Stimulated activated CD4-positive, alpha-beta T cell treated with anti-CD3 and anti-CD28 coated beads, Interleukin-1b, Interleukin-23, amount 100 ng/mL, for 24 hours (primary cell): ENCODE data around the gene TTC28.

Experiments
- DNase-seq, 4 experiments: peaks; one replicate each; pipeline ENCODE4 v3.0.0-alpha.2; 2020; ENCODE audit warnings: low read depth in 4 of 4, low spot score in 1 of 4

TTC28 gene

DNA sequence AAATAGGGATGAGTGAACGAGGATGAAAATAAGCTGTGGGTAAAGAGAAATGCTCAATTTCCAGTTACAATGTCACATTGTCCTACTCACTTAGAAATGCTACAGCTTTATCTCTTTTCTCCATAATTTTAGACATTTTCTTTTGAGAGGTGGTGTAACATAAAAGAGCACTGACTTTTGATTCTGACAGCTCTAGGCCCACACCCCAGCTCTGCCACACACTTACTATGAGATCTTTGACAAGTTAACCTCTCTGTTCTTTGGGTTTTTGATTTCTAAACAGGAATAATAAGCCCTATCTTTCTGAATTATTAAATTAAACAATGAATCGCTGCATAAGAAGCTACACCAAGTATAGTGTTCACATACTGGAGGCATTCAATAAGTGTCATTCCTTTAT lies 532.2 kb downstream of the TTC28 start:
- DNase-seq, result no peak

DNA sequence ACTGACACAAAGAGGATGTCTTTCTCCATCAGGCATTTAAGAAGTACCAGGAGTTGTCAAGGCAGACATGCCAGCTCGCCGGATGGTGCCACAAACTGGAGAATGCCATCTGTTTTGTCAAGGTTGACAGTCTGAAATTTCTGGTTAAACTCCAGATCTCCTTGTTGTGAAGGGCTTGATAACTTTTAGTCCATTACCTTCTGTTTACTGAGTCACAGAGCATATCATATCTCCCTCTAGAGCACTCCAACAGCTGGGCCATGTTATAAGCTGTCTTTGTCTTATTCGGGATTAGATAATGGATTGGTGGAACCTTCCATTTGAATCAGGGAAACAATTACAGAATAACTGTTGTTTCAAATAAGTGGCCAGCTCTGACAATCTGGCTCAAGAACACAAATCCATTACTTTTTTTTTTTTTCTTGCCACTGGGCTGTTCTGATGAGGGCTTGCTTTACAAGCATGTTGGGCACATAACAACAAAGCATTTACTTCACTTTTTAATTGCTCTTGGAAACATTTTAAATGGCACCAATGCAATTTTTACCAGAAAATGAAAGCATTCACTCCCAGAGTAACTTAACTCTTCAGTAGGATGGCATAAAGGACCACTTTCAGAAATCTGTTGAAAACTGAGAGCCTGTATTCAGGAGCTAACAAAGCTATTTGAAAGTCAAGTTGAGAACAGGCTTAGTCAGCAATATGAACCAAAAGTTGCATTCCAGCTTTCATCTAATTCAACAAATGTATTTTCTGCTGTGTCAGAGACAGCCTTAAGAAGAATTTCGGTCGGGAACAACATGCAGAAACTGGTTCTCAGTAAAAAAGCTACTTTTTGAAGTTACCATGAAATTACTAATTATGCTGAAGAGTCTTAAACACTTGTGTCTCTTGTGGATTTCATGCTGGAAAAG lies 533.0 kb downstream of the TTC28 start:
- no peak for DNase-seq

DNA sequence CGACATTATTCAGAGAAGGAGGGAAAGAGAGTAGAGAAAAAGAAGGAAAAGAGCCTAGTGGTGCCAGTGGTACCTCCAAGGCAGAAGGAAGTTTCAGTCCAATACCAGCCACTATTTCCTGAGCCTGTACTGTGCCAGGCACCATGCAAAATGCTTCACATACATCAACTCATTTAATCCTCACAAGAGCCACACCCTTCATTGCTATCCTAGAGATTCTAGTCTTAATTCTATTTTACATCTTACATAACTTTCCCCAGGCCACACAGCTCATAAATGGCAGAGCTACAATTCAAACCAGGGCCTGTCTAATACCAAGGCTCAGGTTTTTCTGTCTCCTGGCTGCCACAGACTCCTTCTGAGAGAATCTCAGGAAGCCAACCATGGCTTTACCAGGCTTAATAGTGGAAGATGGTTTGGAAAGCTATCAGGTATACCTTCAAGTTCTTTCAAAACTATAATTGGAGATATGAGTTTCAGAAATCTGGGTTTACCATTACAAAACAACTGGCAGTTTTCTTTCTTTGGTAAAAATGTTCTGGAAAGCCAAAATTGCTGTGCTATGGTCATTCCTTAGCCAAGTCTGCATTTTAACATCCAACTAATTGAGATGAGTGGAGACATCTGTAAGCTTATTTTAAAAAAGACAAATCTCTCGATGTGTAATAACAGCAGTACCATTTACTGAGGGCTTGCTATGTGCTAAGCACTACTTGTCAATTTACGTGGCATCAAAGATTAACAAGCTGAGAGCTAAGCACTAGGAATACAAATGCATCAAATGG lies 535.5 kb downstream of the TTC28 start:
- no peak for DNase-seq

DNA sequence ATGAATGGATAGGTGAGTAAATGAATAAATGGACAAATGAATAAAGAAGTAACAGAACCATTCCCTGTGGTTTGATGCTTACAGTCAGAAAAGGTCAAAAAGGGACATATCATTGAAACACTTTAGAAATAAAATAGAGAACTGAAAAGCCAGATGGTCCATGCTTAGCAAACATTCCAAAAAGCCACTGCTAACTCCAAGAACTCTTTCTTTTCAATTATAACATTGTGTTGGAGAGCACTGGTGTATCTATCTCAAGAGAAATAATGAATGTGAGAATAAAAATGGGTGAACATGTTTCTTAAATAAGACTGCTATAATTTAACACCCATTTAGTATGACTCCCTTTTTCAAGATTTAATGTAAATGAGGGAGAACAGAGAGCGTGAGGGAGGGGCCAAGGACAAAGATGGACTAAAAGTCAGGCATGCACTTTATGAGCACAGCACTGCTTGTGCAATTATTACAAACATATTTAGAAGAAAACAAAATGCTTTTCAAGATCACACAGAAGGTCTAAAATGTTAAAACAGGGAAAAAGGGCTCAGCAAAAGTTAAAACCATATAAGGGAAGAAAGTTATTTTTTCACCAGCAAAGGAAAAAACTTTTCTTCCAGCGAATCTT lies 536.3 kb downstream of the TTC28 start:
- no peak for DNase-seq

DNA sequence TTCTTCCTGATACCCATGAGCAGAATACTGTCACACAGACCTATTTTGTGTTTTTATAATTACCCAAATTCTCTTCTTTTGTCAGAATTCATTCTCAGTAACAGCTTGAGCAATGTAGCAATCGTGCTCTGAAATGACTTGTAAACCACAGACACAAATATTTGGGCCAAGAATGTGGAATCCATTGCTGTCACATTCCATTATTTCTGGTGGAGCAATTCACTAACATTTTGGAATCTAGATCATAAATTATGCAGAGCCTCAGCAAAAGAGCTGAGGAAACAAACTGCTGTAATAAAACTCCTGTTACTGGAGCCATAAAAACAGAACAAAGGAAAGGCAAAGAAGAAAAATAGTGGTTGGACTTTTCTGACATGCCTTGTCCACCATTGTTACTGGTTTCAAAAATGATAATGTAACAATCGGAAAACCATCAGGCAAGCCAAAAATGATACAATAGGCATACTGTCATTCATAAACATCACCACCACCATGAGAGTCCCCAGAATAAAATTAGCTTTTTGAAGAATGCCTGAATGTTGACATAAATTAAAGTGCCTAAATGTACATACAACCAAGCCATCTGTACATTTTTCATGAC lies 537.2 kb downstream of the TTC28 start:
- no peak for DNase-seq

DNA sequence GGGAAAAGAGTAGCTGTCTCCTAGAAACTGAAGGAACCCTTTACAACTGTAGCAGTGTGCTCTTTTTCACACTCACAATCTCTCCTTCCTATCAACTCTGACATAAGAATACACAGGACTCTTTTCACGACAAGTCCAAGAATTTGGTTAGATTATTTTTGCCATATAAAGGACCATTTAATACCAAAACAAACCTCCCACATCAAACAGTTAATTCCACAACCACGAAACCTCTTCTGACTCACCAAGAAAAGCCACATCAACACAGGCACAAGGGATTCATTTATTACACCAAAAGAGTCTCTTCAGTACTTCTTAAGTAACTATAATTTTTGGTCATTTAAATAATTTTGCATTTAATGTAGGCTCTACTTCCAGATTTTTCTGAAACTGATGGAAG lies 538.0 kb downstream of the TTC28 start:
- DNase-seq, result no peak

DNA sequence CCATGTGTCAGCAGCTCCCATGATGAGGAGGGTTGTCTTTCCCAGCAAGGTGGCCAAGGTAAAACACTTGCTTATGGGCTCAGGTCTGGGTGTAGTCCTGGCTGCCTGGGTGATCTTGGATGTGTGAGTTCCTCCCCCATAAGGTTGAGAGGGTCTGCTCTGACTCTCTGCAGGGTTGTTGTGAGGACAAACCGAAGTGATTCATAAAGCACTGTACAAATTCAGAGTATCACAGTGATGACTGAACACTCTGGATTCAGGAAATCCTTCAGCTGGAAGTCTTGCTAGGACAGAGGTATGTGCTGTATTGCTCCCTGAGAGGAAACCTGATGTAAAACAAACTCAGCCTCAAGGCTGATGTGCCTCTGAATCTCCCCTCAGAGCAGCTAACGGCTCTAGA lies 539.7 kb downstream of the TTC28 start:
- DNase-seq, result no peak

DNA sequence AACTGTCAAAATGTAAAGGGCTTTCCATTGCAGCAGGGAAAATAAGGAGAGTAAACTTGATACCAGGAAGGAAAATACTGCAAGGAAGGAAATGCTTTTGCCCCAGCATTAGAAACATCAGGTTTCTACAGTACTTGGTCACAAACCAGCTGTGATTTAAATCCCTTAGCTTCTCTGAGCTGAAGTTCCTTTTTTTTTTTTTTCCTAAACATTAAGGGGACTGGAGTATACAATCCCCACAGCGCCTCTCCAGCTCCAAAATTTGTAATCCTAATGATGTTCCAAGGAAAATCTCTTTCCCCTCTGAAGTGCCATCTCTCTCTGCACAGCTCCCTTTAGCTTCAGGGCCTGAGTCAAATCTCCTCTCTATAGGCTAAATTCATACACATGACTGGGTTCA lies 540.1 kb downstream of the TTC28 start:
- no peak for DNase-seq

DNA sequence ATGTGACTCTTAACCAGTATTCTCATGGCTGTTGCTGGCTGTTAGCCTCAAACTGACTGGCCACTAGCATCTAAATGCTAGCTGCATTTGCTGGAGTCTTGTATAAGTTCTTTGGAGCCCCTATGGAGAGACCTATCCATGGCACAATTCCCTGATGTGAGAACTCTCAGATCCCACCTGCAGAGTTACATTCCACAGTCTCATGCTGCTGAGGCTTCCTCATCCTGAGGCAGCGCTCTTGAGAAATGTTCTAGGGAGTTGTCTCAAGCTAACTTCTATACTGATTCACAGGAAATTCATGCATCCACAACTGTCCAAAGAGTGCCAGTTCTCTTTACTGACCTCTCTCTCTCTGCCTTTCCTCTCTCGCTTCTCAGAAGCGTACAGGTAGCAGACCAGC lies 542.6 kb downstream of the TTC28 start:
- DNase-seq, result no peak

DNA sequence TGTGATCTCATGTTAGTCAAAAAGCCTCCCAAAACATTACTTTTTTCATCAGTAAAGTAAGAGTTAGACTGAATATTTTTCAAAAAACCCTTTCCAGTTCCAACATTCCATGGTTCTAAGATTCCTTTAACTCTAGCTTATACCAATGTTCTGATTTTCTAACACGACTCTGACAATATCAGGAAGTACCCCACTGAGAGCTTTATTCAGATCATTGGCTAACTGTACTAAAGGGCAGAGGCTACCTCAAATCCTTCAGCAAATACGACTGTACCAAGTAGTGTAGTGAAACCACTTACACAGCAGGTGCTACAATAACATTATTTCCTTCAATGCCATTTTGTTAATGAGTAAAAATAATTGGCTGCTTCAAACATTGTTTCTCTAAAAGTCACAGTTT lies 547.2 kb downstream of the TTC28 start:
- DNase-seq, result no peak

DNA sequence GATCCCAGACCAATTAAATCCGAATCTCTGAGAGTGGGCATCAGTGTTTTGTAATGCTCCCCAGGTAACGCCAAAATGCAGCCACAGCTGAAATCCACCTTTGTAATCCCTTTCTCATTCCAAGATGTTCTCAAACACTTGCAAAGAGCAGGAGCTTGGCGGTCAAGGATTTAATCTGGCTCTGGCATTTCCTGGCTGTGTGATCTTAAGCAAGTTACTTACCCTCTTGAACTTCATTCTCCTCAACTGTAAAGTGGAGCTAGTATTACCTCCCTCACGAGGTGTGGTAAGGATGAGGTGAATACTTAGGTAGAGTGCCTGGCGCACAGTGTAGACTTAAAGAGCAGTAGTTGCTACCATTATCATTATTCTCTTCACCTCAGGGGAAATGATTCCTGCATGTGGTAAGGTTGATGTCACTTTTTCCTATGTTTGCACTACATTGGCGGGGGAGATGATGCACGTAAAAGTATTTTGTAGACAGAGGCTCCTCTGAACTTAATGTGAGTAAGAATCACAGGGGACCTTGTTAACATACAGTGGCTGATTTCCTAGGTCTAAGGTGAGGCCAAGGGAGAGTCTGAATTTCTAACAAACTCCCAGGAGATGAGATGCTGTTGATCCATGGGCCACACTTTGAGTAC lies 550.2 kb downstream of the TTC28 start:
- DNase-seq, result no peak

DNA sequence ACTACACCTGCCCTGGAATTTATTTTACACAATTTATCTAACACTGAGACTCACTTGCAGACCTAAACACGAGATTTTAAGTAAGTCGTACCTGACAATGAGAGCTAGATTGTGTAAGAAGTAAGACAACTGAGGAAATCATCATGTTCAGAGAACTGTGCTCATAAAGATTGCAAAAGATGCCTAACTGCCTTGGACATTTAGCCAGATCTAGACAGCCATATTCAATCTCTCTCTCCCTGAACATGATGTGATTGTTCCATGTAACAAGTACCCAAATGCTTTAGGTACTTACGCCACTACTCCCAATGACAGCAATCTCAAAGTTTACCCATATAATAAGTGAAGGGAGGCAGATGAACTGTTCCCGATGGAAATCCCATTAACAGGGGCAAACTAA lies 550.8 kb downstream of the TTC28 start:
- no peak for DNase-seq

DNA sequence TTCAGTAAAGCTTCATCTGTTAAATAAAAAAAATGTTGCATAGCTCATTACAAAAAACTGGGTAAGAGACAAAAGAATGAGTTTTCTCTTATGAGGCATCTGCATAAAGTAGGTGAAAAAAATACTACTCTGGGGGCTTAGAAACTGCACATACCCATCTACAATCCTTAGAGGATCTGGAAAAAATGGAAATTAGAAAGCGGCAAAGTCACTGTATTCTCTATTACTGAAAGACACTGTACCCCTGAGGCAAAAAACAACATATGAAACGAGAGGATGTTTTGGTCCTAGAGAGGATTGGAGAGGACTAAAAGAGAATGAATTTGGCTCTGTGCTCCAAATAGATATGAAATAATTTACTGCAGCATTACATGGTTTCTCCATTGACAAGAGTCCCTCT lies 553.8 kb downstream of the TTC28 start:
- DNase-seq, result no peak

DNA sequence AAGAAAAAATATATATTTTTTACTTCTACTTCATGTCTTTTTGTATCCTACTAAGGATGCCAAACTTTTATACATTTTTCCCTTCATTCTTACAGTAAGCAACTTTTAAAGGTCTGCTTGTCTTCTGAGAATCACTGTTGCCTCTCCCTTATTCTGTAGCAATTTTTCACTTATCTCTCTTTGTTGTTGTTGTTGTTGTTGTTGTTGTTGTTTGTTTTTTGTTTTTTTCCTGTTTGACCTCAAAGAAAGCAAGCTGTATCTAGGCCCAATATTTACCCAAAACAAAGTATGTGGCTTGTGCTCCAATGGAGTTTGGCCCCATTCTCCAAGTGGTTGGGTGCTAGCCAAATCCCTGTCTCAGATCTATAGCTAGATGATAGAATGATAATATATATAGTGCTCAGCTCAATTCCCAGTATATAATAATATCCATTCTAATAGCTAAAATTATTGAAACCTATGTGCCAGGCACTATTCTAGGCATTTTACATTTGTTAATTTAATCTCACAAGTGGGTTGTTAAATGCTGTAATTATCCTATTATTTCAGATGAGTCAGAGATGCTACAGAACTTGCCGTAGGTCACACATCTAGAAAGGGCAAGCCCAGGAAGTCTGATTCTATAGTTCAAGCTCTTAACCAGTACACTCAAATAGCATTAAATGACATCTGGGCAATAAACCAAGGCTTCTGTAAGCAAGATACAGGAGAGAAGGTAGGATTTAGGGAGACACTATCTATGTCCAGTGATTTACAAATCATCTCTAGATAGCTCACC lies 555.5 kb downstream of the TTC28 start:
- DNase-seq, result no peak

DNA sequence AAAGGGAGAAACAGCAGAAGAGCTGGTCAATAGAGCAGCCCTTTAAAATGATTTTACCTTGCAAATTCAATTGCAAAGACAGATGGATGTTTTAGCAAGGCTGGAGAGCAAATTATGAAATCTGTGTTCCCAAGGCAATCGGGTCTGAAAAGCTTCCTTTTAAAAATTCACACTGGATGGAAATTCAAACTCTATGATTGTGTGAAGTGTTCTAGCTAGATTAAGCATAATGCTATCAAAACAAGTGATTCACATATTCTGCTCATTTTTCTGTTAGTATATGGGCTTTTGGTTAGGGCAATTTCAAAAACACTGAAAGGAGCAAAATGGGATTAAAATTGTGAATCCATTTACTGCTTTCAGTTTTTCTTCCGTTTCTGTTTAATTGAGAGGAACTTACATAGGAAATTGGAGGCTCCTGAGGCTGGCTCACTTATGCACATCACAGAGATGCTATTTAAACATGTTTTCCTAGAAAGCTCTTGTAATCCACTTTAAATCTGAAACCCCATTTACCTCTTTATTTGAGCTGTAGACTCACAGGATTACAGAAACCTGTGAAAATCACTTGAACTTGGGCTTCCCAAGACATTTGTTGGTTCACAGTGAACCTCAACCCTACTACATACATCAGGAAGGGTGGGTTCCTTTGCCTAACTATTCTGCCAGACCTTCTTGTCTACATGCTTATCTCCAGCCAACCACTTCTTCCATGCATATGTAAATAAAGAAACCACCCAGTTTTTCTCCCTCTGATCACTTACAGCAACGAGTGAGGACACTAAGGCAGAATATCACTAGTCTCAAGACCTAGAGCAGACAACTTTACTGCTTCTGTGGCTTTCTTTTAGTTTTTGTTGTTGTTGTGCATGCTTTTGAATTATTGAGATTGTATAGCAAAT lies 558.7 kb downstream of the TTC28 start:
- DNase-seq, result no peak

DNA sequence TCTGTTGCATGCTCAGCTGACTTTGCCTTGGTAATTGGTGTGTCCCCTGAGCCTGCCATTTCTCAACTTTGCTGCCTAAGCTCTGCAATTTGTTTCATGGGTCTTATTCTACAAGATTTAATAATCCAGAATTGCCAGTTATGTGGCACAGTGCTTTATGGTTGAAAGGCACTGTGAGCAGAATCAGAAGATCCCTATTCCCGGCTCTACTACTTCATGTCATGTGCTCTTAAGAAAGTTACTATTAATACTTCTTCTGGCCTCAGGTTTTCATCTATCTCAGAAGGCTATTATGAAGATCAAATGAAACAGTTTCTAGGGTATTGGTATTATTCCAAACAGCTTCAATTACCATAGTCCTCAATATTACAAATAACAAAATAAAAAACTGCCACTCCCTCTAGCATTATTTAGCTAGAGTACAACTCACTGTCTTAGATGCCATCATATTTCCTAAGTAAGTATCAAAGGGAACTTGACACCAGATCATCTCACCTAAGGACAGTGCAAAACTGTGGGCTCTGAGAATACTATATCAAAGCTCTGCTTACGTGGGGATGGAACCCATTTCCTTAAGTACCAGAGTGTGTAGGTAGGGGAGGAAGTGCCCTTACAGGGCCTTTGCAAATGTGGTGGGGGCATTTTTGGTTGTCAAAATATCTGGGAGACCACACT lies 560.5 kb downstream of the TTC28 start:
- DNase-seq, result no peak

DNA sequence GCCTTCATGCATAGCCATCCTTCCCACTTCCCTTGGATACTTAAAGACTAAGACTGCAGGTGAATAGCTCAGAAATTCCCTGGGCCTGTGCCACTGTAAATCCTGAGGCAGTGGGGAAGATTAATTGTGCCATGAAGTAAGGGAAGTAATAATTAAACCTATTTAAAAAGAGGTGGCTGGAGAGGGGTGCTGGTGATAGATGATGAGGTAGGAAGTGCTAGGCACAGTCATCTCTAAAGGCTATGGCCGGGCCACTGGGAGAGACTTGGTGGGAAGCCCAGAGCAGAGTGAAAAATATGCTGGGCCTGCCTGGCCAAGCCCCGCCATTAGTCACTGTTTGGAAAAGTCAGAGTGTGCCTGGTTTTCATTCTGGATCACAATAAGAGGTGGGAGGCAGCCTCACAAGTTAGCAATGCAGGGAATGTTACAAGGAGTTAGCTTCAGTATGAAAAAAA lies 563.4 kb downstream of the TTC28 start:
- no peak for DNase-seq

DNA sequence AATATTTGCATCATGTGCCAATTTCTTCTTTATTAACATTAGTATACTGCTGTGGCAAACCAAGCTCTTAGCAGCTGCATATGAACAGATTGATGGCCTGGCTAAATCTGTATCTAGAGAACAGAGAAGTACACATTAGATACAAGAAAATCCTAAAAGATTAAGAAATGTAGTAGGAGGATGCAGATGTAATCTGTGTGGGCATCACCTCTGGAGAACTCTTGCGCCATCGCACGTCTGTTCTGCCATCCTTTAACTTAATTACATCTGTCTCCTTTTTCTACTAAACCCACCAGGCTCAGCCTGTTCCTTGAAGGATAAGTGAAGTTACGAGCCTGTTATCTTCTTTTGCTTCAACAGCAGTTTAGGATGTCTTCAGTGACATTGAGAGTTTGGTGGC lies 564.2 kb downstream of the TTC28 start:
- no peak for DNase-seq
